GM21786 (cell line): ENCODE data around the gene LRRK2.
A peak's percentile ranks its signal among the peaks of the same experiment; 100 is the strongest.
"Not testable (repeated sequence)": the region's sequence is repeated elsewhere in the genome, so short reads cannot be mapped to it uniquely, and the experiment has no call there.

Experiments used
- ATAC-seq: cut with Tn5 transposase; IDR thresholded peaks from one replicate; pipeline ENCODE4 v1.9.1; 2021; ENCODE audit not compliant: unreplicated experiment

LRRK2 gene

GRCh38 chr12:40244526-40245156, 19.8 kb downstream of the LRRK2 start:
- ATAC-seq = not testable (repeated sequence)

GRCh38 chr12:40248034-40248433, 23.2 kb downstream of the LRRK2 start:
- ATAC-seq = no peak

GRCh38 chr12:40248585-40249297, 23.9 kb downstream of the LRRK2 start:
- ATAC-seq = peak; percentile 71

- ATAC-seq = not testable (repeated sequence)
Measured at GRCh38 chr12:40250652-40251051, 25.9 kb downstream of the LRRK2 start.

GRCh38 chr12:40253936-40254335, 29.1 kb downstream of the LRRK2 start:
- ATAC-seq = no peak

GRCh38 chr12:40254455-40255085, 29.8 kb downstream of the LRRK2 start:
- ATAC-seq = no peak

- no peak for ATAC-seq
Measured at GRCh38 chr12:40258371-40258770, 33.6 kb downstream of the LRRK2 start.

GRCh38 chr12:40261937-40262336, 37.1 kb downstream of the LRRK2 start:
- ATAC-seq = peak; percentile 65

GRCh38 chr12:40262657-40263056, 37.9 kb downstream of the LRRK2 start:
- peak; percentile 77 for ATAC-seq

- peak; percentile 38 for ATAC-seq
Measured at GRCh38 chr12:40263616-40264409, 39.0 kb downstream of the LRRK2 start.

GRCh38 chr12:40271981-40272664, 47.3 kb downstream of the LRRK2 start:
- ATAC-seq = no peak

- no peak for ATAC-seq
Measured at GRCh38 chr12:40281791-40282364, 57.1 kb downstream of the LRRK2 start.

GRCh38 chr12:40286583-40286982, 61.8 kb downstream of the LRRK2 start:
- no peak for ATAC-seq

- no peak for ATAC-seq
Measured at GRCh38 chr12:40287369-40287975, 62.7 kb downstream of the LRRK2 start.

- no peak for ATAC-seq
Measured at GRCh38 chr12:40292788-40293429, 68.1 kb downstream of the LRRK2 start.

GRCh38 chr12:40298341-40298740, 73.5 kb downstream of the LRRK2 start:
- no peak for ATAC-seq

GRCh38 chr12:40300490-40300889, 75.7 kb downstream of the LRRK2 start:
- no peak for ATAC-seq

GRCh38 chr12:40309001-40309400, 84.2 kb downstream of the LRRK2 start:
- no peak for ATAC-seq

GRCh38 chr12:40310211-40310610, 85.4 kb downstream of the LRRK2 start:
- ATAC-seq = no peak

- ATAC-seq = no peak
Measured at GRCh38 chr12:40312196-40312595, 87.4 kb downstream of the LRRK2 start.
